NB4 (cell line): ENCODE results near the gene AKR1C2.
"Not testable (repeated sequence)": the region's sequence is repeated elsewhere in the genome, so short reads cannot be mapped to it uniquely, and the experiment has no call there.

ENCODE experiments used
- DNase-seq: peaks from one replicate; pipeline ENCODE4 v3.0.0; 2010; ENCODE audit warnings: low read depth
- H3K4me3 ChIP-seq: one replicate; pipeline ENCODE4 v1.5.1; 2011; ENCODE audit warnings: mild to moderate bottlenecking, low read depth, low read length, moderate library complexity
- CTCF ChIP-seq: IDR thresholded peaks from one replicate; pipeline ENCODE4 v1.5.1; 2012; ENCODE audit warnings: low read depth, low read length
- MAX ChIP-seq: IDR thresholded peaks from 2 replicates; pipeline ENCODE4 v1.6.1; 2011; ENCODE audit warnings: low read depth, low read length
- MYC ChIP-seq: IDR thresholded peaks from 2 replicates; pipeline ENCODE4 v1.6.1; 2011; ENCODE audit warnings: low read depth, low read length
- POLR2A ChIP-seq: IDR thresholded peaks from 2 replicates; pipeline ENCODE4 v1.6.1; 2011; ENCODE audit warnings: mild to moderate bottlenecking; ENCODE audit not compliant: insufficient read length; ENCODE audit errors: extremely low read depth

AKR1C2 gene

GRCh38 chr10:4962876-4963814 lies 40.5 kb downstream of the AKR1C2 start, which contains the start of gene AKR1C1:
Gene AKR1C1, plus strand, starts transcription at chr10:4963415. Its CDS starts 30 bp downstream, at chr10:4963445.
- not testable (repeated sequence) for H3K4me3 ChIP-seq, DNase-seq

- not testable (repeated sequence) for DNase-seq, H3K4me3 ChIP-seq
Measured at GRCh38 chr10:4962308-4962707, 41.3 kb downstream of the AKR1C2 start.

- DNase-seq, H3K4me3 ChIP-seq: not testable (repeated sequence)
Measured at GRCh38 chr10:4961558-4961957, 42.1 kb downstream of the AKR1C2 start.

- not testable (repeated sequence) for DNase-seq, H3K4me3 ChIP-seq
Measured at GRCh38 chr10:4956955-4957645, 46.6 kb downstream of the AKR1C2 start.

- not testable (repeated sequence) for DNase-seq, H3K4me3 ChIP-seq
Measured at GRCh38 chr10:4956088-4956487, 47.6 kb downstream of the AKR1C2 start.

GRCh38 chr10:4953405-4953804 lies 50.3 kb downstream of the AKR1C2 start:
- no peak for DNase-seq
- TF ChIP-seq CTCF (no peak), MYC (no peak), MAX (no peak), POLR2A (no peak)

GRCh38 chr10:4951512-4952162 lies 52.0 kb downstream of the AKR1C2 start:
- not testable (repeated sequence) for DNase-seq, H3K4me3 ChIP-seq

More at GRCh38 chr10:4953405-4953804, 50.3 kb downstream of the AKR1C2 start:
- H3K4me3 ChIP-seq, result no peak overlapping the region

- DNase-seq, result no peak
Measured at GRCh38 chr10:4947635-4948596, 55.7 kb downstream of the AKR1C2 start.

More at GRCh38 chr10:4947635-4948596, 55.7 kb downstream of the AKR1C2 start:
- H3K4me3 ChIP-seq, result no peak overlapping the region
- TF ChIP-seq MYC (no peak), MAX (no peak), CTCF (no peak), POLR2A (no peak)
